GM20000 (cell line): Measurements from ENCODE around the gene STIL.

Experiments
- DNase-seq: peaks from one replicate; pipeline ENCODE4 v3.0.0; 2012; ENCODE audit warnings: low spot score
- CTCF ChIP-seq: IDR thresholded peaks from 2 replicates; pipeline ENCODE4 v1.5.1; 2012; ENCODE audit warnings: mild to moderate bottlenecking, control low read depth; ENCODE audit errors: extremely low read depth, missing control alignments

The STIL gene

GRCh38 chr1:47227341-47228232 is 86.4 kb downstream of the STIL start:
- DNase-seq: no peak

GRCh38 chr1:47226839-47227215 is 87.1 kb downstream of the STIL start:
- DNase-seq: no peak
- no peak for TF ChIP-seq CTCF

More at GRCh38 chr1:47227341-47228232, 86.4 kb downstream of the STIL start:
- no peak for TF ChIP-seq CTCF

- DNase-seq: no peak
- TF ChIP-seq CTCF: no peak
These were observed 87.7 kb downstream of the STIL start for GRCh38 chr1:47226121-47226838.

GRCh38 chr1:47225430-47226100 is 88.4 kb downstream of the STIL start:
- no peak for DNase-seq
- no peak for TF ChIP-seq CTCF

GRCh38 chr1:47224676-47225399 is 89.1 kb downstream of the STIL start:
- no peak for DNase-seq
- TF ChIP-seq CTCF: no peak

GRCh38 chr1:47223921-47224675 is 89.8 kb downstream of the STIL start:
- no peak for TF ChIP-seq CTCF
- DNase-seq: no peak
